GM23338 (cell line): Measurements from ENCODE around the gene KLF14. TPM values are rescaled to one million over a fixed set of nuclear protein-coding genes. Genes with fewer than 3 reads are reported as not detected.

ENCODE experiments used
- ATAC-seq: fragments of 200-7000 bp; cut with Tn5 transposase; 3 replicates; pipeline ENCODE4 v1.9.1; 2020
- DNase-seq: peaks from one replicate; pipeline ENCODE4 v3.0.0-alpha.2; 2015; ENCODE audit warnings: low spot score
- H2AFZ ChIP-seq: fragments of 200-600 bp; sonication (generic); 2 replicates; pipeline ENCODE4 v1.8.0; 2016; ENCODE audit warnings: antibody characterized with exemption, mild to moderate bottlenecking, moderate library complexity
- H3F3A ChIP-seq: fragments of 200-600 bp; sonication (generic); replicated peaks from 2 replicates; pipeline ENCODE4 v1.8.0; 2017; ENCODE audit warnings: antibody characterized with exemption, mixed run types, low read depth
- H3K27ac ChIP-seq: fragments of 200-600 bp; sonication (generic); 2 replicates; pipeline ENCODE4 v1.6.1; 2016; ENCODE audit warnings: low read depth
- H3K27me3 ChIP-seq: fragments of 200-600 bp; sonication (generic); 2 replicates; pipeline ENCODE4 v1.8.0; 2016; ENCODE audit warnings: mild to moderate bottlenecking, mixed run types, moderate library complexity; ENCODE audit not compliant: insufficient read depth
- H3K36me3 ChIP-seq: fragments of 200-600 bp; sonication (generic); 2 replicates; pipeline ENCODE4 v1.8.0; 2016; ENCODE audit warnings: mild to moderate bottlenecking; ENCODE audit not compliant: insufficient read depth
- H3K4me1 ChIP-seq: fragments of 200-600 bp; sonication (generic); 2 replicates; pipeline ENCODE4 v1.8.0; 2016; ENCODE audit warnings: mild to moderate bottlenecking, moderate library complexity; ENCODE audit not compliant: insufficient read depth
- H3K4me2 ChIP-seq: fragments of 200-600 bp; sonication (generic); 2 replicates; pipeline ENCODE4 v1.7.1; 2017; ENCODE audit warnings: mixed run types
- H3K4me3 ChIP-seq: fragments of 200-600 bp; sonication (generic); 2 replicates; pipeline ENCODE4 v1.6.1; 2016; ENCODE audit warnings: mixed run types
- H3K79me2 ChIP-seq: fragments of 200-600 bp; sonication (generic); replicated peaks from 2 replicates; pipeline ENCODE4 v1.8.0; 2017; ENCODE audit warnings: mild to moderate bottlenecking; ENCODE audit not compliant: insufficient read depth
- H3K9me2 ChIP-seq: fragments of 200-600 bp; sonication (generic); 2 replicates; pipeline ENCODE4 v1.8.0; 2017; ENCODE audit not compliant: insufficient read depth
- H4K20me1 ChIP-seq: fragments of 200-600 bp; sonication (generic); replicated peaks from 2 replicates; pipeline ENCODE4 v1.8.0; 2017; ENCODE audit warnings: mild to moderate bottlenecking; ENCODE audit not compliant: insufficient read depth
- H3K27ac Mint-ChIP-seq: 2 replicates; pipeline ENCODE4 v1.8.0; 2020; ENCODE audit warnings: inconsistent platforms, mild to moderate bottlenecking, moderate library complexity, mixed read lengths
- H3K27me3 Mint-ChIP-seq: 3 replicates; pipeline ENCODE4 v1.8.0; 2022; ENCODE audit warnings: low read depth, mild to moderate bottlenecking, moderate library complexity, mixed read lengths, inconsistent platforms; ENCODE audit not compliant: insufficient read depth, poor library complexity
- H3K36me3 Mint-ChIP-seq: 3 replicates; pipeline ENCODE4 v1.8.0; 2021; ENCODE audit warnings: low read depth, mild to moderate bottlenecking, inconsistent platforms, moderate library complexity, mixed read lengths
- H3K4me1 Mint-ChIP-seq: 3 replicates; pipeline ENCODE4 v1.8.0; 2020; ENCODE audit warnings: mild to moderate bottlenecking, inconsistent platforms, mixed read lengths
- H3K4me3 Mint-ChIP-seq: 3 replicates; pipeline ENCODE4 v1.8.0; 2021; ENCODE audit warnings: moderate library complexity, mild to moderate bottlenecking, inconsistent platforms, mixed read lengths
- H3K9me3 Mint-ChIP-seq: 3 replicates; pipeline ENCODE4 v1.8.0; 2020; ENCODE audit warnings: moderate library complexity, mild to moderate bottlenecking, inconsistent platforms, mixed read lengths
- CREB1 ChIP-seq: fragments of 250-450 bp; sonication (Bioruptor Pico); IDR thresholded peaks from 2 replicates; pipeline ENCODE4 v1.5.0; 2020; ENCODE audit warnings: low read depth, mild to moderate bottlenecking, moderate library complexity
- EZH2phosphoT487 ChIP-seq: fragments of 200-600 bp; sonication (generic); IDR thresholded peaks from one replicate; pipeline ENCODE4 v1.8.1; 2018; ENCODE audit warnings: antibody characterized with exemption; ENCODE audit not compliant: unreplicated experiment
- JUNB ChIP-seq: IDR thresholded peaks from one replicate; pipeline ENCODE4 v1.6.1; 2016; ENCODE audit warnings: antibody characterized with exemption; ENCODE audit not compliant: unreplicated experiment
- NANOG ChIP-seq: IDR thresholded peaks from 2 replicates; pipeline ENCODE4 v1.6.1; 2016; ENCODE audit warnings: antibody characterized with exemption, borderline replicate concordance
- POLR2AphosphoS5 ChIP-seq: IDR thresholded peaks from 2 replicates; pipeline ENCODE4 v1.6.1; 2016; ENCODE audit warnings: antibody characterized with exemption, low read depth
- ZNF114 ChIP-seq: fragments of 250-450 bp; sonication (Bioruptor Pico); IDR thresholded peaks from 2 replicates; pipeline ENCODE4 v1.5.0; 2020; ENCODE audit warnings: mild to moderate bottlenecking, moderate library complexity
- ZNF462 ChIP-seq: fragments of 250-450 bp; sonication (Bioruptor Pico); IDR thresholded peaks from 2 replicates; pipeline ENCODE4 v1.5.0; 2020; ENCODE audit warnings: mild to moderate bottlenecking, moderate library complexity
- polyA plus RNA-seq: library from polyadenylated mRNA; unstranded; fragments of >200 nt; fragmentation: Nextera tagmentation; extraction: Ambion mirVana; gene quantifications from 2 replicates; pipeline ENCODE4 v1.2.1, GENCODE V29; 2016
- total RNA-seq: library from RNA; depleted of rRNA; stranded (reverse); fragments of >200 nt; shearing (Covaris generic); gene quantifications from 2 replicates; pipeline ENCODE4 v1.2.3, GENCODE V29; 2014

Gene KLF14
- total and polyA plus RNA-seq, 2 experiments from 2014 or later, result not detected

GRCh38 chr7:130741331-130741995 is 7.5 kb upstream of the KLF14 start (continued):
- TF ChIP-seq ZNF462 (CRISPR knock-in tag), result no peak
- TF ChIP-seq NANOG, result no peak
- no peak for TF ChIP-seq EZH2phosphoT487
- no peak for TF ChIP-seq JUNB

- H4K20me1 ChIP-seq, result no peaks in the 10 kb centered on the region
- no peak for ATAC-seq
- DNase-seq, result no peak
These were observed 6.6 kb upstream of the KLF14 start for GRCh38 chr7:130740606-130741005.

More at GRCh38 chr7:130740606-130741005, 6.6 kb upstream of the KLF14 start:
- Histone ChIP-seq H2AFZ (no peak overlapping the region), H3K79me2 (no peaks in the 10 kb centered on the region), H3K27ac (no peak overlapping the region), H3K4me1 (peaks cover 11% of the 10 kb centered on the region; the same call in 1 of the 2 replicates), H3K4me3 (no peak overlapping the region), H3K36me3 (no peaks in the 10 kb centered on the region), H3K27me3 (peaks cover 34% of the 10 kb centered on the region), H3F3A (no peaks in the 10 kb centered on the region), H3K4me2 (no peak overlapping the region), H3K9me2 (no peaks in the 10 kb centered on the region)
- Mint-ChIP-seq H3K36me3 (no peaks in the 10 kb centered on the region), H3K27me3 (peaks cover 15% of the 10 kb centered on the region), H3K4me3 (no peak overlapping the region), H3K4me1 (no peaks in the 10 kb centered on the region), H3K27ac (no peak overlapping the region), H3K9me3 (no peaks in the 10 kb centered on the region)
- TF ChIP-seq JUNB, result no peak
- no peak for TF ChIP-seq CREB1 (CRISPR knock-in tag)
- TF ChIP-seq EZH2phosphoT487, result no peak
- TF ChIP-seq ZNF462 (CRISPR knock-in tag), result no peak
- no peak for TF ChIP-seq ZNF114 (CRISPR knock-in tag)
- TF ChIP-seq NANOG, result no peak
- no peak for TF ChIP-seq POLR2AphosphoS5
